Measurements from ENCODE around the gene RUFY4.

- TF ChIP-seq, protein P1, sequence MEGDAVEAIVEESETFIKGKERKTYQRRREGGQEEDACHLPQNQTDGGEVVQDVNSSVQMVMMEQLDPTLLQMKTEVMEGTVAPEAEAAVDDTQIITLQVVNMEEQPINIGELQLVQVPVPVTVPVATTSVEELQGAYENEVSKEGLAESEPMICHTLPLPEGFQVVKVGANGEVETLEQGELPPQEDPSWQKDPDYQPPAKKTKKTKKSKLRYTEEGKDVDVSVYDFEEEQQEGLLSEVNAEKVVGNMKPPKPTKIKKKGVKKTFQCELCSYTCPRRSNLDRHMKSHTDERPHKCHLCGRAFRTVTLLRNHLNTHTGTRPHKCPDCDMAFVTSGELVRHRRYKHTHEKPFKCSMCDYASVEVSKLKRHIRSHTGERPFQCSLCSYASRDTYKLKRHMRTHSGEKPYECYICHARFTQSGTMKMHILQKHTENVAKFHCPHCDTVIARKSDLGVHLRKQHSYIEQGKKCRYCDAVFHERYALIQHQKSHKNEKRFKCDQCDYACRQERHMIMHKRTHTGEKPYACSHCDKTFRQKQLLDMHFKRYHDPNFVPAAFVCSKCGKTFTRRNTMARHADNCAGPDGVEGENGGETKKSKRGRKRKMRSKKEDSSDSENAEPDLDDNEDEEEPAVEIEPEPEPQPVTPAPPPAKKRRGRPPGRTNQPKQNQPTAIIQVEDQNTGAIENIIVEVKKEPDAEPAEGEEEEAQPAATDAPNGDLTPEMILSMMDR (conservative IDR thresholded peaks at IDR 0.05; ENCODE audit: low read length) = no peak
- no peak for TF ChIP-seq EZH2phosphoT487 (IDR thresholded peaks at IDR 0.05; ENCODE audit: borderline replicate concordance, low read depth, low read length)
Observed at GRCh38 chr2:218043701-218044109, 25.3 kb upstream of the RUFY4 start.

Measured in OCI-LY7 (cell line).